OCI-M2 (cell line): Measurements from ENCODE around the gene AKAP13.
"Not testable (repeated sequence)": the region's sequence is repeated elsewhere in the genome, so short reads cannot be mapped to it uniquely, and the experiment has no call there.

ENCODE experiments used
- DNase-seq: peaks from one replicate; lab custom pipeline; 2025; ENCODE audit not compliant: unreplicated experiment; lab: John Stamatoyannopoulos, UW

AKAP13 gene

GRCh38 chr15:85535533-85536330 lies 155.3 kb downstream of the AKAP13 start:
- DNase-seq = not testable (repeated sequence)

GRCh38 chr15:85536341-85536740 lies 155.9 kb downstream of the AKAP13 start:
- no peak for DNase-seq

- no peak for DNase-seq
Measured at GRCh38 chr15:85539491-85539890, 159.1 kb downstream of the AKAP13 start.

- no peak for DNase-seq
Measured at GRCh38 chr15:85540085-85540797, 159.8 kb downstream of the AKAP13 start.

- DNase-seq = no peak
Measured at GRCh38 chr15:85541744-85542143, 161.3 kb downstream of the AKAP13 start.

- DNase-seq = no peak
Measured at GRCh38 chr15:85542488-85542887, 162.1 kb downstream of the AKAP13 start.

GRCh38 chr15:85542895-85543331 lies 162.5 kb downstream of the AKAP13 start:
- DNase-seq = no peak

- no peak for DNase-seq
Measured at GRCh38 chr15:85543741-85544155, 163.3 kb downstream of the AKAP13 start.

- DNase-seq = no peak
Measured at GRCh38 chr15:85545185-85545584, 164.8 kb downstream of the AKAP13 start.

GRCh38 chr15:85545752-85546151 lies 165.3 kb downstream of the AKAP13 start:
- no peak for DNase-seq

GRCh38 chr15:85547386-85547785 lies 167.0 kb downstream of the AKAP13 start:
- DNase-seq = no peak

GRCh38 chr15:85550283-85550682 lies 169.9 kb downstream of the AKAP13 start:
- no peak for DNase-seq

- no peak for DNase-seq
Measured at GRCh38 chr15:85551221-85551832, 170.9 kb downstream of the AKAP13 start.

GRCh38 chr15:85554852-85555521 lies 174.6 kb downstream of the AKAP13 start:
- no peak for DNase-seq

- no peak for DNase-seq
Measured at GRCh38 chr15:85555875-85556617, 175.6 kb downstream of the AKAP13 start.

- DNase-seq = no peak
Measured at GRCh38 chr15:85556618-85556895, 176.2 kb downstream of the AKAP13 start.

- no peak for DNase-seq
Measured at GRCh38 chr15:85557385-85557784, 177.0 kb downstream of the AKAP13 start.

- no peak for DNase-seq
Measured at GRCh38 chr15:85558848-85559247, 178.4 kb downstream of the AKAP13 start.

GRCh38 chr15:85559530-85559929 lies 179.1 kb downstream of the AKAP13 start:
- DNase-seq = no peak

- DNase-seq = no peak
Measured at GRCh38 chr15:85562824-85563223, 182.4 kb downstream of the AKAP13 start.

GRCh38 chr15:85563328-85563727 lies 182.9 kb downstream of the AKAP13 start:
- DNase-seq = no peak
